HG03378 (cell line): ENCODE data around the gene C10orf67.

Source experiments
- ATAC-seq: cut with Tn5 transposase; IDR thresholded peaks from one replicate; pipeline ENCODE4 v1.9.1; 2021; ENCODE audit warnings: mild to moderate bottlenecking, moderate library complexity; ENCODE audit not compliant: unreplicated experiment

Gene C10orf67

DNA sequence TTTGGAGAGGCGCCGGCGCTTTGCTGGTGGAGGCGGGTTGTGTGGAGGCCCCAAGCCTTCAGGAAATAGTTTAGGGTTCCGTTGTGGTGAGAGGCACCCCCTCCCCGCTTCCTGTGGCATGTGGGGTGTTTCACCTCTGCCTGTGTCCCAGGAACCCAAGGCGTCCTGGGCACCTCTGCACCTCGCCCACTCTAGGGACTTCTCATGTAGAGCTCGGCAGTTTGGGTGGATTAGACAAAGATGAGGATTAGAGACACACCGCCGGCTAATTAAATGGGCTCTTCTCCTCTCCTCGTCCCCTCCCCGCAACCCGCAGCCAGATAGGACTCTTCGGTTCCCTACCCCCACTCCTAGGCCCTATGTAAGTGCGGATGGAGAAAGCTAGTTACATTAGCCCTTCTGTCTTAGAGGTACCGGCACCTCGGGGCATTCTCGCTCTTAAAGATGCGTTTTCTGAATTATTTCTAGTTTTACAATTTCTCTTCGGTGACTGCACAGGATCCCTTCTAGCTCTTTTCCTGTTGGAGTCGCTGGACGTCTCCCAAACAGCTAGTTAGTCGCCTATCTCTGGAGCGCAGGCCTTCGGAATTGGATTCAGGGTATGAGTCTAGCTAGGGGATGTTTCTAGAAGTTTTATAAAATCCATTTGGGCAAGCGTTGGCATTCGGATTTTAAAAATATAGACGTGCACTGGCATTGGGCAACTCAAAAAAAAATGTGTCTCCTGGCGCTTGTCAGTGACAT is 144.7 kb downstream of the C10orf67 start:
- no peak for ATAC-seq

- ATAC-seq: no peak
Measured at GRCh38 chr10:23198940-23199767, 145.4 kb downstream of the C10orf67 start.

DNA sequence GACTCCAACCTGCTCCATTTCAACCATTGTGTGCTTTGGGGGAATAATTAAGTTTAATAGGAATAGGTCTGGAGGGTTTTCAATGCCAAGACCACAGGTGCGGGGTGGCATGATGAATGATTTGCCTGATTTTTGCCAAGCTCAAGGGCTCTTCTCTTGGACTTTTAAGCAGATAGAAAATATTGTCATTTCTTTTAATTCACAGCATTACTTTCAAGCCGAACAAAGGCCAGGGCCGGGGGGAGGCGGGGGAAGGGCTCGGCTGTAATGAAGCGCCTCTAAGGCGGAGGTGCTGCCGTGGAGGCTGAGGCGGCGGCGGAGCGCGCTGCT is 146.0 kb downstream of the C10orf67 start:
- ATAC-seq: no peak

GRCh38 chr10:23197416-23197861 is 147.2 kb downstream of the C10orf67 start:
- no peak for ATAC-seq

- no peak for ATAC-seq
Measured at GRCh38 chr10:23196915-23197314, 147.7 kb downstream of the C10orf67 start.

DNA sequence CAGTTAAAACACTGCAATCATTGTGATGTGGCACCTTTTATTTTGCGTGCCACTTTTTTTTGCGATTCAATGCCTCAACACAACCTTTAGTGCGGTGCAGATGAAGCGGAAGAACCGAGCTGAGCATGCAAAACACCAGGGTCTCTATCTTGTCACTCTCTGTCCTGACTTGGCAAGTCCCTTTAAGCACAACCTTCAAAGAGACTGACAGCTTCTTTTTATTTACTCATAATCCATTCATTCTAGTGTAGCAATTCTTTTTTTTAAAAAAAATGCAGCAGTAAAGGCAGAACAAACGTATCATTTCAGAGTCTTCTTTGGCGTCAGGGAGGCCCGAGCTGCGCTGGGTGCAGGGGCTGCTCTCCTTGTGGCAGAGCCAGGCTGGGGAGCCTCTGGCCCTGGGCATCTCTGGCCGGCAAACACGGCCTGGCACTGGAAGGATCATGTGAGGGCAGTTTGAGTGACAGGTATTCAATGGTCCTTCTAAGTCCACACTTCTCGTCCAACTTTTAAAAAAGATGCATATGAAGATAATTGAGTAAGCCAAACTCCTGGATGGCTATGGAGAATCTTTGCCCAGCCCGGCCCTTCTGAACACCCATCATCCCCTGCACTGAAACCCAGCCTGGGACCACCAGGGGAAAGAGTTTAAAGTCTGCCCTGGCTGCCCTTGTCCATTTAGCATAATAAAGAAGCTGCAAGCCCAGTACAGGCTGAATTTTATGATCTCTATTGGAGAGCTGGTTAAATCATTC is 148.6 kb downstream of the C10orf67 start:
- ATAC-seq: no peak

DNA sequence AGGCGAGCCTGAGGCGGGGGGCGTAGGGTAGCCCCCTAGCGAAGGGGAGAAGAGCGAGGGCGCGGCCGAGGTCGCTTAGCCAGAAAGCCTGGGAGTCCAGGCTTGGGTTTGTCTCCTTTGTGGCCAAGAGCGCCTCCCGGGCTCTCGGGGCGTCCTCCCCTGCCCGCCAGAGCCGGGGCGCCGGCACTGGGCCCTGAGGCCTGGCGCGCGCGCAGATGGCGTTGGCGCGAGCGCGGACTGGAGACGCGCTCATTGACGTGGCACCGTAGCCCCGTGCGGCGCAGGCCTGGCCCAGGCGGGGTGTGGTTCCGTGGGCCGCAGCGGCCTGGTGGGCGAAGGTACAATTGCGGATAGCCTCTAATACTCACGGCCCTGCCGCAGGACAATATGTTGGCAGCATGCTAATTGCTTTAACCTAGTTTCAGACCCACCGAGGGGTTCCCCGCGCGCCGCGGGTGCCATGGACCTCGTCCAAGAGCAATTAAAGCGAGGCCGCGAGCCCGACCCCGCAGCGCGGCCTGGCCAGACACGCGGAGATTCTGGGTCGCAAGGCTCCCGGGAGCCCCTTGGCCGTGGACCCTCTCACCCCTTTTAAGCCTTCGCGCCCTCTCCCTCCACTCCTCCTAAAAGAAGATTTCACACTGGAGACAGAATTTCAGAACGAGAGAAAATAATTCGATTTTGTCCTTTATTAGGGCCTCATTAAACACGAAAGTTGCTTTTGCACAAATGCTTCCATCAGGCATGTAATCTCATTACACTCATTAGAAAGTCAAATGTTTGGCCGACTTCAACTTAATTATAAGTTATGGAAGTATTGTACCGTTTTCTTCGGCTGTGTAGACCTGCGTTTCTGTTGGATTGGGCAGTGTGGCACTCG is 149.4 kb downstream of the C10orf67 start:
- no peak for ATAC-seq

DNA sequence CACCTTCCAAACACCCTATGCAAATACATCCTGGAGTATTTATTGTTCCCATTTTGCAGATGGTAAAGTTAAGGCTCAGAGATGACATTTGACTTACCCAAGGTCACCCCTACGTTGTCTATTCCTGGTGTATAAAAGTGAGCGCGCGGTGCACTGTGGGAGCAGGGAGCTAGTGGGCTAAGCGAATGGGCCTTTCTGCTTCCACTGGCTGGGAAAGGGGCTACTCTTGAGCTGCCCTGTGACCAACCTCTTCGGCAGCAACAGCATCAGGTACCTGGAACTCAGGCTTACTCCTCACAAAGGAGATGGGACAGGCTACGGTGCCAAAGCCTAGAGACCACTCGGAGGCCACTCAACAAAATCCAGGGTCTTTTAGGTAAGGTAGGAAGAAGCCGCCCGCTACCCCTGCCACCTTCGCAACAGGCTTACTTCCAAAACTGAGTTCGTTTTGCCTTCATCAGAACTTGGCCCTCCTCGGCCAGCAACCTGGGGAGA is 150.1 kb downstream of the C10orf67 start:
- no peak for ATAC-seq

DNA sequence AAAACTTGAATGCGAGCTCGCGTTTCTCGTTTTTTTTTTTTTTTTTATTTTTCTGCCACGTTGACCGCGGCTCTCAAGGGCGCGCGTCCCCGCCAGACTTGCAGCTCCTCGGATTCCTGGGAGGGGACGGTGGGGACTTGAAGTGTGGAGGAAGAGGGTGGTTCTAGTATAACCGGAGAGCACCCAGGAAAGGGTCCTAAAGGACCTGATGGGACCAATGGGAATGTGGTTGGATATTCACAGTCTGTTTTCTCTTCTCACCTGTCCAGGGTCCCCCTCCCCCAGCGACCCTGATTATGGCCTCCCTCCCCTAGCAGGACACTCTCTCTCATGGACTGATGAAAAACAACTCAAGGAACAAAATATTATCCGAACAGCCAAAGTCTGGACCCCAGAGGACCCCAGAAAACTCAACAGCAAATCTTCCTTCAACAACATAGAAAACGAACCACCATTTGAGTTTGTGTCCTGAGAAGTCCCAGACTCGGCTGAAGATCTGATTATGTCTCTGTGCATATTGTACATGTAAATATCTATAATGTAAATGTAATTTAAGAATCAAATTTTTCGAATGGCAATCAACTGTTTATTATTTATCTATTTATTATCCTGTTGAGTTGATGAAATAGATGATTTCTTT is 151.0 kb downstream of the C10orf67 start:
- ATAC-seq: no peak

DNA sequence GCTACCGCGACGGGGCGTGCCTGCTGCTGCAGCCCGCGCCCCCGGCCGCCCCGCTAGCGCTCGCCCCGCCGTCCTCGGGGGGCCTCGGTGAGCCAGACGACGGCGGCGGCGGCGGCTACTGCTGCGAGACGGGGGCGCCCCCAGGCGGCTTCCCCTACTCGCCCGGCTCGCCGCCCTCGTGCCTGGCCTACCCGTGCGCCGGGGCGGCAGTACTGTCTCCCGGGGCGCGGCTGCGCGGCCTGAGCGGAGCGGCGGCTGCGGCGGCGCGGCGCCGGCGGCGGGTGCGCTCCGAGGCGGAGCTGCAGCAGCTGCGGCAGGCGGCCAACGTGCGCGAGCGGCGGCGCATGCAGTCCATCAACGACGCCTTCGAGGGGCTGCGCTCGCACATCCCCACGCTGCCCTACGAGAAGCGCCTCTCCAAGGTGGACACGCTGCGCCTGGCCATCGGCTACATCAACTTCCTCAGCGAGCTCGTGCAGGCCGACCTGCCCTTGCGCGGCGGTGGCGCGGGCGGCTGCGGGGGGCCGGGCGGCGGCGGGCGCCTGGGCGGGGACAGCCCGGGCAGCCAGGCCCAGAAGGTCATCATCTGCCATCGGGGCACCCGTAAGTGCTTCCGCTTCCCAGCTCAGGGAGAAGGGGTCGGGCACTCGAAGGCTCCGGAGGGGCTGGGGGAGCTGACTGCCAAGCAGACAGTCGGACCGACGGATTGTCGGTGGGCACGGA is 151.7 kb downstream of the C10orf67 start:
- no peak for ATAC-seq

DNA sequence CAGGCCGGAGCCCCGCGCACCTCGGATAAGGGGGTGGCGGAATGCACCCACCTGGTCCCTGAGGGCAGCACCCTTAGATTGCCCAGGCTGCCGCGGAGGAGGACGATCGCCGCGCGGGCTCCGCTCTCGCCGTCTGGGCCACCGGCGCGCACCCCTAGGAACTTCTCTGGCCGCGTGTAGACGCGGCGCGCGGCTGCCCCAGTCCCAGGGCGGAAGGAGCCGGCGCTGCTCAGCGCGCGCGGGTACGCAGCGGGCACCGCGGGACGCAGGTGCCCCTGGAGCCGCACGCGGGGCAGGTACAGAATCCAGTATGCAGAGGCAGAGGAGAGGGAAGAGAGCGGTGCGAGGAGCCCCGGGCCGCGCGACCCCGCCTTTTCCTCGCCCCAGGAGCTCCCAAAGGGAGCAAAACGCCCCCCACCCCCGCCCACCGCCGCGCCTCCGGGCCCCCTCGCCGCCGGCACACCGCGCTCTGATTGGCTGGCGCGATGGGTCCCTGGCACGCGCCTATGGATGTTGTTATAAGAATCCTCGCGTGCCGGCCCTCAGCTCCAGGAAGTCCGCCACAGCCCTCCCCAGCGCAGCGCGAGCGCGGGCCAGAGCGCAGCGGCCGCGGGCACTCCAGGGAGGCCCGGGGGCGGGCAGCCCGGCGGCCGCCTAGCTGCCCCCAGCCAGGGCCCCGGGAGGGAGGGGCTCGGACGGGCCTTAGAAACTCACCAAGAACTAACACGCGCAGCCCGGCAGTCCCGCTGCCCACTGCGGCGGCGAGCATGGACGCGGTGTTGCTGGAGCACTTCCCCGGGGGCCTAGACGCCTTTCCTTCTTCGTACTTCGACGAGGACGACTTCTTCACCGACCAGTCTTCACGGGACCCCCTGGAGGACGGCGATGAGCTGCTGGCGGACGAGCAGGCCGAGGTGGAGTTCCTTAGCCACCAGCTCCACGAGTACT is 152.6 kb downstream of the C10orf67 start, which contains the start of gene PTF1A:
Gene PTF1A, plus strand, starts transcription at position 549 of the 948 bp plus-strand sequence. Its CDS starts 219 bp downstream, at position 768.
- ATAC-seq: no peak

GRCh38 chr10:23190872-23191763 is 153.5 kb downstream of the C10orf67 start:
- ATAC-seq: no peak

DNA sequence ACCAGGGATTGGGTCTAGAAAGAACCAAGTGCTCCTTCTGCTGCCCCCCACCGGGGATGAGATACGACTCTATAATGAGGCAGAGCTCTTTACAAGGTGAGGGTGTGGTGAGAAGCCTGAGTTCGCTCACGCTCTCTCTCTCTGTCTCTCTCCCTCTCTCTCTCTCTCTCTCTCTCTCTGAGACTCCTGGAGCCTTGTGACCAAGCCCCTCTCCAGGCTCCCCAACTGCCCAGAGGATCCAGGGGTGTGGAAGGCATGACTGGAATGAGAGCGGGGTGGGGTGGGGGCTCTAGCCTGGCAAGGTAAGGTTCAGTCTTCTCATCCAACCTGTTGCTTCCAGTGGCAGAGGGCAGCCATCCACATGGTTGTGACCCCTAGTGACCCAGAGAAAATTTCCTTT is 155.6 kb downstream of the C10orf67 start:
- ATAC-seq: no peak

GRCh38 chr10:23187155-23187554 is 157.4 kb downstream of the C10orf67 start:
- ATAC-seq: no peak

GRCh38 chr10:23186697-23187096 is 157.9 kb downstream of the C10orf67 start:
- ATAC-seq: no peak

GRCh38 chr10:23186178-23186577 is 158.4 kb downstream of the C10orf67 start:
- no peak for ATAC-seq

DNA sequence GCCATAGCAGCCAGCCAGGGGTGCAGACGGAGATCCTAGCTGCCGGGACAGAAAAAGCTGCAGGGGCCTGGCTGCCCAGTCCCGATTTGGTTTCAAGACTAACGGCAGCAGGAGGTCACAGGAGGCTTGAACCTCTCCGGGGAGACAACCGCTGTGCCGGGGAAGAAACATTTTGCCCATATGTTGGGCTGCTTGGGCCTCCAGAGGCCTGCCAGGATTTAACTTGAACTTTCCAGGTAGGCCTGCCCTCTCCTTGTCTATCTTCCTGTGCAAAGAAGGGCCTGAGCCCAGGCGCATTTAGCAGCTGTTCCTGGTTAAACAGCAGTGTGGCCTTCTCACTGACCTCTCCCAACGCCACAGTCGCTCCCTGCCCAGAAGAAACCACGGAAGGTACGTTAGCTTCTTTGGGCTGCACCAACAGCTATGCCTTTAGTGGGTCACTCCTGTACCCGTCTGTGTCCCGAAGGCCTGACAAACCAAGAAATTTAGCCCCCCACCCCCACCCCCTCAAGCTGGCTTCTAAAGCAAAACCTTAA is 169.6 kb downstream of the C10orf67 start:
- ATAC-seq: no peak
